Measurements from ENCODE around the gene CBX5. TPM values are rescaled to one million over a fixed set of nuclear protein-coding genes. Genes with fewer than 3 reads are reported as not detected.

CBX5 gene
- total and polyA plus RNA-seq, 9 of the 15 experiments (the other 6 are each of a cell fraction or from before 2014, with no cell fraction given), result 32.6 to 102 (median 59.2) TPM

- no peak for TF ChIP-seq ZNF609 (CRISPR knock-in tag; IDR thresholded peaks at IDR 0.05; ENCODE audit: borderline replicate concordance)
- TF ChIP-seq ZNF384 (IDR thresholded peaks at IDR 0.05; ENCODE audit: low read depth, low read length), result peak; percentile 82
- peak; percentile 79 for TF ChIP-seq SMAD4 (CRISPR knock-in tag; conservative IDR thresholded peaks at IDR 0.05)
- TF ChIP-seq KLF16 (IDR thresholded peaks at IDR 0.05), result peak; percentile 56
- 0 out of 2 replicates have a peak, but pooled peaks have one; percentile 52 for TF ChIP-seq ZNF263 (CRISPR knock-in tag; IDR thresholded peaks at IDR 0.05; ENCODE audit: borderline replicate concordance)
- TF ChIP-seq DEAF1 (CRISPR knock-in tag; IDR thresholded peaks at IDR 0.05), result peak; percentile 82
- TF ChIP-seq ZNF197 (CRISPR knock-in tag; IDR thresholded peaks at IDR 0.05; ENCODE audit: low read depth), result 0 out of 2 replicates have a peak, but pooled peaks have one; percentile 51
- TF ChIP-seq RFX1 (IDR thresholded peaks at IDR 0.05), result no peak
- TF ChIP-seq STAT6 (CRISPR knock-in tag; IDR thresholded peaks at IDR 0.05), result no peak
- no peak for TF ChIP-seq PCBP2 (IDR thresholded peaks at IDR 0.05; ENCODE audit: low read depth, low read length, poor library complexity, severe bottlenecking)
- peak; percentile 29 to 81; a peak in 3 of 4 replicates for TF ChIP-seq RCOR1 (IDR thresholded peaks at IDR 0.05; ENCODE audit: borderline replicate concordance in 1 of 2, low read depth in 2 of 2, low read length in 2 of 2)
- peak; percentile 32; the same call in 1 of the 2 replicates for TF ChIP-seq THRAP3 (IDR thresholded peaks at IDR 0.05; ENCODE audit: borderline replicate concordance)
- TF ChIP-seq NR2F6 (CRISPR knock-in tag; IDR thresholded peaks at IDR 0.05), result peak; percentile 99
- TF ChIP-seq ELK1 (CRISPR knock-in tag; IDR thresholded peaks at IDR 0.05), result no peak
- TF ChIP-seq ZFX (CRISPR knock-in tag; IDR thresholded peaks at IDR 0.05), result peak; percentile 46; the same call in 1 of the 2 replicates
- TF ChIP-seq ETV5 (CRISPR knock-in tag; IDR thresholded peaks at IDR 0.05; ENCODE audit: low read depth), result 0 out of 2 replicates have a peak, but pooled peaks have one; percentile 31
Measured at GRCh38 chr12:54294152-54294952, 14.4 kb upstream of the CBX5 start (continued).
